ENCODE results near the gene DEPDC4.
"Not testable (repeated sequence)": the region's sequence is repeated elsewhere in the genome, so short reads cannot be mapped to it uniquely, and the experiment has no call there.

The DEPDC4 gene

DNA sequence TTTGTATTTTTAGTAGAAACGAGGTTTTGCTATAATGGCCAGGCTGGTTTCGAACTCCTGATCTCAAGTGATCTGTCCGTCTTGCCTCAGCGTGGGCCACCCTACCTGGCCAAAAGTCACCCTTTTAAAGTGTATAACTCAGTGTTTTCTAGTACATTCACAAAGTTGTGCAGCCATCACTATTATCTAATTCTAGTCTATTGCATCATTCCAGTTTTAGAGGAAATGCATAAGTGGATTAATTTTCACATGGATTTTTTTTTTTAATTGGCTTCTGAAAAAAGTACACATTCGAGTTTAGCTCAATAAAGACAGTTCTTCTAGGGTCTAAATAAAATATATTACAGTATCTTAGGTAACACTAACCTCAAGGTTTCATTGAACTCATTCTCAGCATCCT is 3.7 kb downstream of the DEPDC4 start:
- no peak for DNase-seq

DNA sequence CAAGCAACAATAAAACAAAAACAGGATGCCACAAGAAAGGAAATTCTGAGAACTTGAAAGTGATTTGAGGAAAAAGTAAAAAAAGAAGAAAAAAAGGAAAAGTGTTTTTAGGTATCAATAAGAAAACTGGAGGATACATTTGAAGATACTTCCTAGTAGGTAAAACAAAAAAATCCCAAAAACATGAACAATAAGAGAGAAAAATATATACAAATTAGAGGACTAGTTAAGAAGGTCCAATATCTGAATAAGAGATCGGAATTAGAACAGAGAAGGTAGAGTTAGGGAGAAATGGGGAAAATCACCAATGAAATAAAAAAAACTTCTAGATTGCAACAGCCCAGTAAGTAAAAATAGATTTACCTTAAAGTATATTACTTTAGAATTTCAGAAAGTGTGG is 8.8 kb downstream of the DEPDC4 start:
- DNase-seq: no peak

DNA sequence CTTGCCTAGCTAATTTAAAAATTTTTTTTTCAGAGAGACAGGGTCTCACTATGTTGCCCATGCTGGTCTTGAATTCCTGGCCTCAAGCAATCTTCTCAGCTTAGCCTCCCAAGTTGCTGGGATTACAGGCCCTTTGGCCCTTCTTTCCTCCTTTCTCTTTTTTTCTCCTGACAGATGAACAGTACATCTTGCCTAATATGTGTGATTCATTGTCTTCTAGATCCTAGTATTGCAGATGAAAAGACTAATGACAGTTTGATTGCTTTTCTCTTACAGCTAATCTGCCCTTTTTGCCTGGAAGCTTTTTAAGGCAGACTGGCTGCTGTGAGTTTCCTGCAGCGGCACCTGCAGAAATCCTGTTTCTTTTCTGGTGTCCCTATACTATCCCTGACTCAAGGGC is 12.0 kb downstream of the DEPDC4 start:
- no peak for DNase-seq

DNA sequence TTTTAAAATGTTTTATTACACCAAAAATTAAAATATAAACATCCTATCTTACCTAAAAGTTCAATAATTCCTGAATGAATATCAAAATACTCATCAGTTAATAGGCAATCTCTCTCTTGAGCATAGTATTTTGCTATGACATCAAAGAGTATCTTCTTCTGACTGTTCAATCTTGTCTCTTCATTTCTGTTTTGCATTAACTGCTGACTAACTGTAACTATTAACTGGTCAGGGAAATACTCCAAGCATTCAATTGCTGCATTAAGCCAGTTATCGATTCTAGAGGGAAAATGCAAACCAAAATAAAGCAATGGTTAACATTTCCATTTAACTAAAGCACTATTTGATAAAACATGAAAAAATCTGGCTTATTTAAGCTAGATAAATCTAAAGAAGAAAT is 13.4 kb downstream of the DEPDC4 start:
- no peak for DNase-seq

DNA sequence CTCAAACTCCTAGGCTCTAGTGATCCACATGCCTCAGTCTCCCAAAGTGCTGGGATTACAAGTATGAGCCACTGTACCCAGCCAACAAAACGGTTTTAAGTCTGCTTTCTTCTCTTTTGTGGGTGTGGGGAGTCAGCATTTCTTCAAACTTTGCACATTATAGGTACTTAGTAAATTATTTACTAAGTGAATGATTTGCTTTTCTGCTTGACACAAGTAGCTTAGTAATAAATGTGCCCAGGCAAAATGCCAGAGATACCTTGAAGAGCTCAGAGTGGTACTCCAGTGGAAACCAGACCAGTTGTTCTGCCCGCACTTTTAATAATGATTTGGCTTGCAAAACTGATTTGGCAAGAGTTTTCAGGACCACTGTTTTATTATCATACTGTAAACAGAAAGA is 15.0 kb downstream of the DEPDC4 start:
- DNase-seq: no peak

DNA sequence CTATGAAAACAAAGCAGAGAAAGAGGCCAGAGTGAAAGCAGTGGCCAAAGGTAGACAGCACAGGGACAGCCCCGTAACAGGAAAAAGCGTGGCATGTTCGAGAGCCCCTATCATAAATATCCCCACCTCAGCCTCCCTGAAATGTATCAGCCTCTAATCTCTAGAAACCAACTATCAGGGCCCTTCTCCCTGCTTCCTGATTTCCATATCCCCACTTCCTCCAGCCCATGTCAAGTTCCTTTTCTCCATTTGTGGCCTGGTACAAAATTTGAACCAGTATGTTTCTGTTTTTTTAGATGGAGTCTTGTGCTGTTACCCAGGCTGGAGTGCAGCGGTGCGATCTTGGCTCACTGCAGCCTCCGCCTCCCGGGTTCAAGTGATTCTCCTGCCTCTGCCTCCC is 16.9 kb downstream of the DEPDC4 start:
- DNase-seq: no peak

DNA sequence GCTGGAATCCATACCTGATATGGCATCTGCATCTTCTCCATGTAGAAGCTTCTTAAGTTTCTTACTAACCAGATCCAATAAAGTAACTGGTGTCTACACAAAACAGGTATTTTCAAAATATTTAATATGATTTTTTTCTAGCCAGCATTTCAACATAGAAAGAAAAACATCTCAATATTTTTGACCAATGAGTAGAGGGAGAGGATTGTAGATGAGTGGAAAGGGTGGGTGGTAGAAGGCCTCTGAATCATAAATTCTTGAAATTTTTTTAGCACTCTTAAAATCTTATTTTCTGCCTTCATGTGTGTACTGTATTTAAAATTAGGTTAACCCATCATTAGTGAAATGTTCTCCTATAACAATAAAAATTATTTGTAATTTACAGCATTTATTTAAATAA is 18.0 kb downstream of the DEPDC4 start:
- DNase-seq: no peak

DNA sequence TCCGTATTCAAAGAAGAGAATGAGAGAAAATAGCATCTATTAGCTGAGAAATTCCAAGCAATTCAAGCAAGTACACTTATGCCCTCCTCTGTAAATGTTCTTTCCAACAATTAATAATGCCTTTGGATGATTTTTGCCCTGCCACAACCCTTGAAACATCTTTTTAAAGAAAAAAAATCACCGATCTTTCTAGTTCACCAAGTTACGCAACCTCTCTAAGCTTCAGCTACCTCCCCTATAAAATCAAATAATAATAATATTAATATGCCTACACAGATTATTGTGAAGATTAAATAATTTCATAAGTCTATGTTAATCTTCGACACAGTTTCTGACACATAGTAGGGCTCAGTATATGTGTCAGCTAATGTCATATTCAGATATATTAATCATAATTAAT is 19.1 kb downstream of the DEPDC4 start:
- no peak for DNase-seq

DNA sequence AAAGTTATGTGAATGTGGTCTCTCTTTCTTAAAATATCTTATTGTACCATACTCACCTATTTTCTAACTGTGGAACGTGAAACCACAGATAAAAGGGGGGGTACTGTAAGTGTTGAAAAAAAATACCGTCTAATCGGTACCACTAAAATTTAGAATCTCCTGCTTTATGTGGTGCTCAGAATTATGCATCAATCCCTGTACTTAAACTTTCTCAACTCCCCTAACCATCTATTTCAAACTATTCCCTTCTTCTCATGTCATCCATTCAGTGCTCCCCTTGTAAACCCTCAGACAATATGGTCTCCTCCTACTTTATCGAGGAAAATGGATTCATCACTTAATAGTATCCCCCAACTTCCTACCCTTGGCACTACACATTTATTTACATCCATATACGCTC is 23.7 kb downstream of the DEPDC4 start:
- DNase-seq: no peak

DNA sequence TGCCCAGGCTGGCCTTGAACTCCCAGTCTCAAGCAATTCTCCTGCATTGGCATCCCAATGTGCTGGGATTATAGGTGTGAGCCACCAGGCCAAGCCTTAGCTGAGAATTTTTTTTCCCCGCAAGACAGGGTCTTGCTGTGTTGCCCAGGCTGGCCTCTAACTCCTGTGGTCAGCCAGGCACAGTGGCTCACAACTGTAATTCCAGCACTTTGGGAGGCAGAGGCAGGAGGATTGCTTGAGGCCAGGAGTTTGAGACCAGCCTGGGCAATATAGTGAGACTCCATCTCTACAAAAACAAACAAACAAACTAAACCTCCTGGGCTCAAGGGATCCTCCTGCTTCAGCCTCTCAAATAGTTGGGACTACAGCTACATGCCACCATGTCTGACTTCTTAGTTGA is 27.3 kb downstream of the DEPDC4 start:
- DNase-seq: no peak

DNA sequence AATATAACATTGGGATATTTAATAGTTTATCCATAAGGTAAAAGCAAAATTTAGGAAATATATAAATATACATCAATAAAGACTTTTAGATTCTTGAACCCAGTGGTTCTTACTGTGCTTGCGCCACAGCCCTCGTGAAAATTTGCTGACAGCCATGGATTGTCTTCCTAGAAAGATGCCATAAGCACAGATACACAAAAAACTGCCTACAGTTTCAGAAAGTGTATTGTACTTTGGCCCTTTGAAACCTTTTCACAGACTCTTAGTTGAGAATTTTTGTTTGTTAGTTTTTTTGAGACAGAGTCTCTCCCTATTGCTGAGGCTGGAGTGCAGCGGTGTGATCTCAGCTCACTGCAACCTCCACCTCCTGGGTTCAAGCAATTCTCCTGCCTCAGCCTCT is 28.1 kb downstream of the DEPDC4 start:
- DNase-seq: no peak

DNA sequence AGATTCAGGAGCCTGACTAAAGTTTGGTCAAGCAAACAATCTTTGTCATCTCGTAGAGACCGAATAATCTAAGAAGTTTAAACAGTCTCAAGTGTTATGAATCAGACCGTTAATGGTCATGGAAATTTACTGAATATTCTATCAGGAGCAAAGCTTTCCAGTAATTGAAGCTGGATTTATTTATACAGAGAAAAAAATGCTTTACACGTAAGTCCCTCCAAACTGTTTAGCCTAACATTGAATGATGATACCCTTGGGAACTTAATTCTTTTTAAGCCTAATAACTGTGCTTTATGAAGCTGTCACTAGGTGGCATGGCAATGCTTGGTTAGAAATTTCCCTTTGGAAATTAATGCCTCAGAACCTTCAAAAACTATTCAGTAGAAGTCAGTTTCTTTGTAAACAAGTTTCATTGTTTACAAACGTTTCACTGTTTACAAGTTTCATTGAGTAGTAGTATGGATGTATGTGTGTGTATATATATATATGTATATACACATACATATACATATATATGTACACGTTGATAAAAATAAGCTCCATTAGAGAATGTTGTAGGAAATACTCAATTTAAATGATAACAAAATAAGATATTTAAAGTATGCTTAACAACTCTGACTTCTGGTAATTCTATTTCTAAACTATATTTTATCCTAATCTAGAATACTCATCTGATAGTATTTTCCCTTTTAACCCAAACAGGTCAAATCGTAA is 32.1 kb downstream of the DEPDC4 start:
- DNase-seq: no peak

DNA sequence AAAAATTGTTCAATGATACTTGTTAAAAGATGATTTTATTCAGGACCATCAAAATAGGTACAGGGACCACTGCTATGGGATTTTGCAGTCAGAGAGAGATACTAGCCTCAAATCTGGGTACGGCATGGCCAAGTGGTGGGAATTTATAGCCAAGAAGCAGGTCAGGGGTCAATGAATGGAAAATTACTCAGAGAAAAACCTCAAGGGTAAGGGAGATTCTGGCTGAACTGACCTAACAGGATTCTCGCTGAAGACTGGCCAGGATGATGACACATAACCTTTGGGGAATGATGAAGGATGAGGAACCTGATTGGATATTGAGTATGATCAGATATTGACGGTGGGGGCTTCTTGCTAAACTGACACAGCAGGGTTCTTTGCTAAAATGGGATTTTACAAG is 32.7 kb downstream of the DEPDC4 start:
- no peak for DNase-seq

DNA sequence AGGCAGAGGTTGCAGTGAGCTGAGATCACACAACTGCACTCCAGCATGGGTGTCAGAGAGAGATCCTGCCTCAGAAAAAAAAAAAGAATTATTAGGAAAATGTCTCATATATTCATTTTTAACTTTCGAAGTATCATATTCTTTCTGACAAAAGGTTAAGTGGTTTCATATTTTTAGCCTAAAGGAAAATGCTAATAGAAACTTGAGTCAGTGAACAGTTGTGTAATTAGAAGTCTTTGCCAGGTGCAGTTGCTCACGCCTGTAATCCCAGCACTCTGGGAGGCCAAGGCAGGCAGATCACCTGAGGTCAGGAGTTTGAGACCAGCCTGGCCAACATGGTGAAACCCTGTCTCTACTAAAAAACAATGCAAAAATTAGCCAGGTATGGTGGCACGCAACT is 35.0 kb downstream of the DEPDC4 start:
- not testable (repeated sequence) for DNase-seq

DNA sequence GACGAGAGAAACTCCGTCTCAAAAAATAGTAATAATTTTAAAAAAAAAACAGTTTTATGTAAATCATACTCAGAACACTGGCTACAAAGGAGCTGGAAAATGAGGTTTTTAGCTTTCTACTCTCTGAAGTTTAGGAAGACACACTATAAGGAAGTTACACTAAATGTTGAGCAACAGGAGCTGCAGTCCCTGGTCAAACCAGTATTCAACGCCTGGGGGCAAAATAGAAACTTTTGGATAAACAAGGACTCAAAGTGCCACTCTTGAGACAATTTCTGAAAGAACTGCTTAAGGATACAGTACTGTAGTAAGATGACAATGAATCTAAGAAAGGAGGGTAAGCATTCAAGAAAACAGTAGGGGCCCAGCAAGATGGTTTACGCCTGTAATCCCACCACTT is 37.0 kb downstream of the DEPDC4 start:
- DNase-seq: no peak

DNA sequence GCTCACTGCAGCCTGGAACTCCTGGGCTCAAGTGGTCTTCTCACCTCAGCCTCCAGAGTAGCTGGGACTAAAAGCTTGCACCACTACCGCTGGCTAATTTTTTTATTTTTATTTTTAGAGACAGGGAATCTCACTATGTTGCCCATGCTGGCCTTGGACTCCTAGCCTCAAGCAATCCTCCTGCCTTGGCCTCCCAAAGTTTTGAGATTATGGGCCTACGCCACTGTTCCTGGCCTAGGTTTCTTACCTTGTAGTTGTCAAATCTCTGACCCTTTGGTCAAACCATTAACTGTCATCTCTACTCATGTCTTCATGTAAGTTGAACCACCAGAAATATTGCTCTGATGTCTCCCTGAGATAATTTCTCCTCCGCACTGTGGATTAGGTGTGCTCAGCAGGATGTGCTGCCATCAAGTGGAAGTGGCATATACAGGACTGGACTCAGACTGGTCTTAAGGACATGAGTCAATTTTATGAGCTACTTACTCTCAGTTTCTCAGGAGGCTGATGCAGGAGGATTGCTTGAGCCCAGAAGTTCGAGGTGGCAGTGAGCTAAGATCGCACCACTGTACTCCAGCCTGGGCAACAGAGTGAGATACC is 37.7 kb downstream of the DEPDC4 start:
- no peak for DNase-seq

DNA sequence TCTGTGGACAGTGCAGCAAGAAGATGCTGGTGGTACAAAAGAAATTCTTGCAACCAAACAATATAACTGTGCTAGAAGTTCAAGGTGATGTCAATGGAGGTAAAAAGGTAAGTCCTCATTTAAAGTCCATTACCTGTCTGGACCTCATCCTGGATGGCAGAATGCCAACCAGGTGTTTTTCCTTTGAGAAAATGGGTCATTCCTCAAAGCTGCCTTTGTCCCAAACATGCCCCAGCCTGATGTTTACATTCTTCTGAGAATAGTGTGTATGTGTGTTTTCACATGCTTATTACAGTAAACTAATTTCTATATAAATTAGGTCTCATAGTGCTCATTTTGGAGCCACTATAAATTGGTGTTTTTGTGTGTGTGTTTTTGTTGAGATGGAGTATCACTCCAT is 41.4 kb downstream of the DEPDC4 start:
- no peak for DNase-seq

DNA sequence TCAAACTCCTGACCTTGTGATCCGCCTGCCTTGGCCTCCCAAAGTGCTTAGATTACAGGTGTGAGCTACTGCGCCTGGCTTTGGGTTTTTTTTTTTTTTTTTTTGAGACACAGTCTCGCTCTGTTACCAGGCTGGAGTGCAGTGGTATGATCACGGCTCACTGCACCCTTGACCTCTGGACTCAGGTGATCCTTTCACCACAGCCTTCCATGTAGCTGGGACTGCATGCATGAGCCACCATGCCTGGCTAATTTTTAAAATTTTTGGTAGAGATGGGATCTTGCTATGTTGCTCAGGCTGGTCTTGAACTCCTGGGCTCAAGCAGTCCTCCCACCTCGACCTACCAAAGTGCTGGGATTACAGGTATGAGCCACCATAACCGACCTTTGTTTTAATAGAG is 44.7 kb downstream of the DEPDC4 start:
- not testable (repeated sequence) for DNase-seq

DNA sequence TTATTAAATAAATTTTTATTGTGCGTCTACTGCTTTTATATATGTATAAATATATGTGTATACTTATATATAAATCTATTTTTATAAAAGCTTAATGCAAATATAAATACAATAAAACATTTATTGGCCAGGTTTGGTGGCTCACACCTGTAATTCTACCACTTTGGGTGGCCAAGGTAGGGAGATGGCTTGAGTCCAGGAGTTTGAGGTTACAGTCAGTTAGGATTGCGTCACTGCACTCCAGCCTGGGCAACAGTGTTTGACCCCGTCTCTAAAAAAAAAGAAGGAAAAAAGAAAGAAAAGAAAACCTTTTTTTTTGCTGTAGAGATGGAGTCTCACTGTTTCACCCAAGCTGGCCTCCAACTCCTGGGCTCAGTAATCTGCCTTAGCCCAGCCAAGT is 45.4 kb downstream of the DEPDC4 start:
- no peak for DNase-seq

DNA sequence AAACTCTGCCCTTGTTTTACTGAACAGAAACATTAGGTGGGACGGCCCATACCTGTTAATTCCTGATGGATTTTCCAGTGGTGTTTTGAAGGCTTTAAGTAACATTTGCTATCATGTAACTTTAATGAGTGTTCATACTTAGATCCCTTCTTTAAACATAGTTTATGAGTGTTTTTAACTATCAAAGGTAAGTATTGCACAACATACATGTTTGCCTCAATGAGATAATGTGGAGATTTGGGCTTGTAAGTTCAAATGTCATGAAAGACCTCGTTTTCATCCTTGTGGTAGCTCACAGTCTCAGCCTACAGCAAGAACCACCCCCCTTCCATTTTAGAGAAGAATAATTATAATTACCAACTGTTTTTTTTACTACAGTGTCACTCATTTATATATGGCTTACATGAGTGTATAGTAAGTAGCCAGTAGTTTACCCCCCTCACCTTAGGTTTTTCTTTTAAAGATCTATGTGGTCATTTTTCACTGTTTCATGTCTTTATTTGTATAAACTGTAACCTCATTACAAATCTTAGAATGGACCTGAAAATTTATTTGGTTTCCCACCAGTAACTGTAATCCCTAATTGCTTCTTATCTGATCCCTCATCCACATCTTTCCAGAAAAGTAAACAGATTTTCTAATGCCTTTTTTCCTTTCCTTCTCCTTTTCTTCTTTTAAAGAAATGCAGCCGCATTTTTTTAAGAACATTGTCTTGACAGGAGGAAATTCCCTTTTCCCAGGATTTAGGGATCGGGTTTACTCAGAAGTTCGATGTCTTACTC is 47.4 kb downstream of the DEPDC4 start:
- no peak for DNase-seq

DNA sequence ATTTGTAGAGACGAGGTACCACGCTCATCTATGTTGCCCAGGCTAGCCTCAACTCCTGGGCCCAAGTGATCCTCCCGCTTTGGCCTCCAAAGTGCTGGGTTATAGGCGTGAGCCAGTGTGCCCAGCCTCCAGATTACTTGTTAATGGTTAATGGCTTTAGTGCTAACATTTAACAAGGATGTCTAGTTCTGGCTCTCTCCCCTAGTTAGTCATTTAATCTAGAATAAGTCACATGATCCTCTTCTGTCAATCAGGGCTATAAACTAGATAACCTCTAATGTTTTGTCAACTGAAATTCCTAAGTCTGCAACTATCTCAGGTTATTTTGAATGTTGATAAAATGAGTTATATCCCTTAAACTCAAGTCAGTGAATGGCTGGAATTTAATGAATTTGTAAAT is 50.5 kb downstream of the DEPDC4 start:
- no peak for DNase-seq

DNA sequence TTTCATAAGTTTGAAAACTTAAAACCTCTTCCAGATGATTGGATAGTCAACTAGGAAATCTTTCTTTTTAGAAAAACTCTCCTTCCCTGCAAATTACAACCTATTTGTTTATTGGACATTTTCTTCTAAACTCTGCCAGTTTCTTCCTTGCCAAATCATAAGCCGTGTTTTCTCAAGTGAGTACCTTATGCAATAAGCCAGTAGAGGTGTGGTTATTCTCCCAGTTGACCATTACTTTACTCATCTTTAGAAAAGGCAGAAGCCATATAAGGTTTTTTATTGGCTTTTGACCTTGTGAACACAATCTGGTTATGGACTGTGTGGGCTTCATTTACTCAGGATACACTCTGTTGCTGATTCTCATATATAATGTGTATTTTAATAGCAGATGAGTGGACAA is 51.7 kb downstream of the DEPDC4 start:
- no peak for DNase-seq

DNA sequence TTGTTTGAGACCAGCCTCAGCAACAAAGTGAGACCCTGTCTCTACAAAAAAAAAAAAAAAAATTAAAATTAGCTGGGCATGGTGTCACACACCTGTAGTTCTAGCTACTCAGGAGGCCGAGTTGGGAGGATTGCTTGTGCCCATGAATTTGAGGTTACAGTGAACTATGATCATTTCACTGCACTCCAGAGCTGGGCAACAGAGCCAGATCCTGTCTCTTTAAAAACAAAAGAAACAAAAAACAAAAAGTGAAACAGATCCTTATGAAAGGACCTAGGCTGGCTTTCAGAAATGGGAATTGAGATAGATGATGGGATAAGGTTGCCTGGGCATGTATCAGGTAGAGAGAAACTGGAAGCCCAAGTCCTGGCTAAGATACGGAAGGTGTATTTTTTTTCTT is 52.4 kb downstream of the DEPDC4 start:
- DNase-seq: no peak

All from effector CD8-positive, alpha-beta T cell (primary cell).